Testis (tissue), 2 donors: ENCODE data around the gene HYOU1.

Experiments
- CTCF ChIP-seq, 3 experiments: fragments of 450-650 bp in 2 of 3; fragments of 200-600 bp in 1 of 3; sonication (generic) in 1 of 3; IDR thresholded peaks; one replicate each; pipeline ENCODE4 v1.5.1; 2016 to 2019; ENCODE audit warnings: antibody characterized with exemption in 3 of 3, mild to moderate bottlenecking in 2 of 3, moderate library complexity in 1 of 3
- POLR2A ChIP-seq: fragments of 450-650 bp; IDR thresholded peaks from one replicate; pipeline ENCODE4 v1.6.1; 2017; ENCODE audit warnings: antibody characterized with exemption, mild to moderate bottlenecking, moderate library complexity

- TF ChIP-seq CTCF (IDR thresholded peaks at IDR 0.05) = no peak
- TF ChIP-seq POLR2A = no peak
These were observed 31.9 kb downstream of the HYOU1 start for GRCh38 chr11:119025099-119025473.
